Measurements from ENCODE around the gene TIMELESS.

- TF ChIP-seq EP300 (IDR thresholded peaks at IDR 0.05; ENCODE audit: borderline replicate concordance) (no peak), TAF1 (IDR thresholded peaks at IDR 0.05; ENCODE audit: low read depth) (no peak), USF1 (IDR thresholded peaks at IDR 0.05) (no peak), MAX (IDR thresholded peaks at IDR 0.05) (no peak)
Measured at GRCh38 chr12:56449622-56449984, 377 bp upstream of the TIMELESS start.

All from Ishikawa (cell line).